HG03139 (cell line): ENCODE measurements around the gene INSIG1.

Source experiments
- ATAC-seq: cut with Tn5 transposase; IDR thresholded peaks from one replicate; pipeline ENCODE4 v1.9.1; 2021; ENCODE audit not compliant: unreplicated experiment

The INSIG1 gene

DNA sequence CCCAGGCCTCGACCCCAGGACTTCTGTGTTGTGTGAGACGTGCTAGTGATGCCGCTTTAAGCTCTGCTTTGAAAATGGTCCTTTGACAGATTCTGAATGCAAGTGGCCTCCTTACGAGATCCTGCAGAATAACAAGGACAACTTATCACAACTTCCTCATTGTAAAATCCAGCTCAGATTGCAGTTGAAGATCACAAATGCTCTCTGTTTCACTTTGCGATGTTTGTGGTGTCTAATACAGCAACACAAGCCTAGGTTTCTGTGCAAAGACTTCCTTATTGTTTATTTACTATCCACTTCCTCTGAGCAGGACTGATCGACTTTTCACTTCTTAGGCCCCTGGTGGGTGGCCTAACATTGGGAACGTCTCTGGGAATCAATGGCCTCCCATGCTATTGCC is 31.7 kb upstream of the INSIG1 start:
- no peak for ATAC-seq

DNA sequence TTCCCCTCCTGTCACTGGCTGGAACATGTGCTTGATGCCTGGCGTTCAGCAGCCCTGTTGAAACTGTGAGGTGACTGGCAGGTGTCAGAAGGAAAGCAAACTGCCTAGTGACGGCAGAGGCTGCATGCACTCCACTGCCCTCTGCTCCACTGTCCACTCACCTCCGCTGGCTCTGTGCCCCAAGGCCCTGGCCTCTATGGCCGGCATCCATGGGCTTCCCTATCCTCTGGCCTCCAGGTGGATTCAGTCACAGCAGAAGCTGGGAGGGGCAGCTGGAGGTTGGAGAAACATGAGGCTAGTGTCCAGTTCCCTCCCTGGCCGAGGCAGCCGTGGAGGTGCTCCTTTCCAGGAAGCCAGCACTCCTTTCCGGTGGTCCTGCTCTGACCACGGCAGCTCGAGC is 31.2 kb upstream of the INSIG1 start:
- ATAC-seq, result no peak

DNA sequence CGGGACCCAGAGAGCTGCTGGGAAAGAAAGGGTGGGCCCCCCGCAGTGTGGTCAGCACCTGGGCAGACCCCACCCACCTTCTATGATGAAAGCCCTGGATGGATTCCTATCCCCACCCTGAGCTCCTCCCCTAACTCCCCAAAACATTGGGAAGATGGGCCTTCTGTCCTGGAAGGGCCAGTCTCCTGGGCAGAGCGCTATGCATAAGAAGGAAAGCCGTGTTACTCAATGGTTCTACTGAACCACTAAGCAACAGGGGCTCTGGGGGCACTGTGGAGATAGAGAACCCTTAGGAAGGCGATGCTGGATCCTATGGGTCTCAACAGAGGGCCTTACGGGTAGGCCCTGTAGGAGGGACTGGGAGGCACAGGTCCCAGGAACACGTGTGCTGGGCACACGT is 30.7 kb upstream of the INSIG1 start:
- ATAC-seq, result no peak

DNA sequence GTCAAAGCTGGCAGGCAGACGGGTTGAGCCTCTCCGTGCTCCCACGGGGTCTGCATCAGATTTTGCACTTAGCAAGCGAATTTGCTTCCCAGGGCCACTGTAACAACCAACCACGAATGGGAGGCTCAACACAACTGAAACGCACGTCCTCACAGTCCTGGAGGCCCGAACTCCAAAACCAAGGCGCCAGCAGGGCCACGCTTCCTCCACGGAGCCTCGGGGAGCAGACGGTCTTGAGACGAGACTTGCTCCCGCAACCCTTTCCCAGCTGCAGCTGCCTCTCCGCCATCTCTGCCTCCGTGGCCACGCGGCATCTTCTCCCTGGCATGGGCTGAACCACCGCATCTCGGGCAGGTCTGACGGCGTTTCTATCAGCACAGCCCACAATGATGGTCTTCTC is 30.2 kb upstream of the INSIG1 start:
- ATAC-seq, result no peak

DNA sequence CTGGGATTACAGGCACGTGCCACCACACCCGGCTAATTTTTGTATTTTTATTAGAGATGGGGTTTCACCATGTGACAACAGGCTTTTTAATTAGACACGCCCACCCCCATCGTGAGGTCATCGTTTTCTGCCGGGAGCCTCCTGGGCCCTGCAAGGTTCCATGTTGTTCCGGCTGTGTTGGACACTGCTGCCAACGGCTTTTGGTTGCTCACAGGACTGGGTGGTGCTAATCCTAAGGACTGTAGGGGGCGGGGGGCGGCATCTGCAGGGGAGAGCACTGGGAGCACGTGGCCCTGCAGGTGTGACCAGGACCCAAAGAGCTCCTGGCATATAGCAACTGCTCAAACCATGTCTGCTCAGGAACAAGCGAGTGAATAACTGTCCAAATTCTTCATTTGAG is 29.5 kb upstream of the INSIG1 start:
- ATAC-seq, result no peak

DNA sequence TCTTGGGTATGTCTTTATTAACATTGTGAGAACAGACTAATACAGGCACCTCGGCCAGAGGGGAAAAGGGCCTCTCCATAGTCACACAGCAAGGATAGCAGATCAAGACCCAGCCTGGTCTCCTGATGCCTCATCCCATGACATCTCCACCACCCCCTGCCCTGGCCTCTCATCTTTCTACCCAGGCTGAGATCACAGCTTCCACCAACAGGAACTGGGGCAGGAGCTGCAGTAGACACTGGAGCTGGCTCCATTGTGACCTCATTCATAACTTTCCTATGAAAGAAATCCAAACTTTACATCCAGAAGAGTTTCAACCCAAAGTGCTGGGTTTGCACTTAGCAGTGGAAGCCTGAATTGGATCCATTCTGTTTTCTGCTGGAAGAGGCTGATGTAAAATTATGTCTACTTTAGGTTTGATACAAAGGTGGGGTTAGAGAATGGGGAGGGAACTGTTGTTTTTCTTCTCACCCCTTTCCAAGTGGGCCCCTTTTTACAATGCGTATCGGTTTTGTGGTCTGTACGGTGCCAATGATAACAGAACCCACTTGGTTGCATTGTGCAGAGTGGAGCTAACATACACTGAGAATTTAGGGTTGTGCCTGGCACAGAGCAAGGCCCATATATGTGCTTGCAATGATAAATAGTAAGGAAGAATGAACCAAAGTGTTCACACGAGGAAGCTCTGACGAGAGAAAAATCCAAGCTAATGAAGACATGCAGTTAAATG is 28.6 kb upstream of the INSIG1 start:
- ATAC-seq, result no peak

DNA sequence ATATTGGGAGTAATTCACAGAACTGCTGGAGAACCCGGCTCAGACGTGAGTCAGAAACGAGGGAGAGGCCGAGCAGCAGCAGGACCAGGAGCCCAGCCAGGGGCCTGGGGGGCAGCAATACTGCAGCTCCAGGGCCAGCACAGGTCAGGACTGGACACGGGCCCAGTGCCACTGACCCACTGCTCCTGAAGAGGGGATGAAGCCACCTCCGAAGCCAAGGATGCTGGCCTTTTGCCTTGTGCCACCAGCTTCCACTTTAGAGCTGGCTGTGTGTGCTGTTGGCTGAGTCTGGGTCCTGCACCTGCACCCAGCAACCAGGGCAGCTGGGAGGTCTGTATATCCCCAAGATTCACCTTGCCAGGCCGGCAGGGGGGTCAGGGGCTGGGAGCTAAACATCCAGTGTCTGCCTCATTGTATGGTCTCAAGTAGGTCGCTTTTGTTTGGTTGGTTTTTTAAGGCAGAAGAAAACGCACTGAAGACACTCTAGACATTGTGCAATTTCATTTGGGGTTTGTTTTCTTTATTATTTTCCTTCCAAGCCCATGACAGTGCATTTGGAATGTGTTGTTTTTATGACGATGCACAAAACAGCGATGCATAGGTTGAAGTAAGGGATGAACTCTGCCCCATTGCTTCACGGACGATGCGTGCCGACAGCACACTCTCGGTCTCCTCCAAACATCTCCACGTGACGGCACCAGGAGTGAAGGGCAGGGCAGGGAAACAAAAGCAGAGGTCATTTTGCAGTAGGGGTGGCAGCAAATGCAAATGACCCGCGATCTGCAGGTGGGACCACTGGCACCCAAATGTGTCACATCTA is 27.7 kb upstream of the INSIG1 start:
- ATAC-seq, result no peak

DNA sequence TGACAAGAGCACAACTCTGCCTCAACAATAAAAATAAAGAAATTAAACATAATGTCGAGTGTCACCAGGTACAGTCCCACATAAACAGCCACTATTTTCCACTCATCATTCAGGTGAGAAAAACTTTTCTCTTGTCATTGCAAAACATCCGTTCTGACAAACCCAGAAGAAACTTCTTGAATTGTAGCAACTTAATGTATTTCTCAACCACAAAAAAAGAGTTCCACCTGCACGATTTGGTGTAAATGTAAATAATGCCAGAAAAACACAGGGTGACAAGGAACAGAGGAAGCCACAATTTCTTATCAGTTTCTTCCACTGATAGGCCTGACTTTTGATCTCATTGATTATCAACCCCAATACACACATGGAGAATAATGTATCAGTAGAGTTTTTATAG is 26.8 kb upstream of the INSIG1 start:
- ATAC-seq, result no peak

DNA sequence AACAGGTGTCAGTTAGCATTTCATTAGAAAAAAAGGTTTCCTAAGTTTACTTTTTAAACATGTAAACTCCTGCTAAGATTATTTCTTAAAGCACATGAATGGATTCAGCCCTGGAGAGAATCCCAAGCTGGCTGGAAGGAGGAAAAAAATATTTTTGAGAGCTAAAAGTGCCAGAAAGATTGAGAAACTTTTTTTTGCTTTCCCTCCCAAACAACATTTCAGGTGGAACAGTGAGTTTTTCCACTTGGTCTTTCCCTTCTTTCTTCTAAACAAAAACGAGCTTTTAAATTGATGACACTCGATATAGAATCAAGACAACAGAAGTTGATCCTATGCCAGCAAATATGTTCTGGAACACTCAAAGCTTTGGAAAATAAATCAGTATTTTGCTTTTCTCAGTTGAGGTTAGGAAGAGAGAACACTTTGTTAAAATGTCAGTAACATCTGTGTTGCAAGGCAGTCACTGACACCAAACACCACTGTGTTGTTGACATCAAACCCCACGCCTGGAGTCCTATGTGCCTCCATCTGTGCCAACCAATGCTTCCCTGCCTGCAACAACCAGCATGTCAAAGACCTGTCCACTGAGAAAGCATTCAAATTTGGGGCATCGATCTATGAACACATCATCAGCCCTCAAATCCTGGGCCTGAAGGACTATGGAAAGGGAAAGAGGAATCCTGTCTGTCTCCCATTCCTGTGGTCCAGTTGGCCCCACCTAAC is 22.9 kb upstream of the INSIG1 start:
- ATAC-seq, result no peak

DNA sequence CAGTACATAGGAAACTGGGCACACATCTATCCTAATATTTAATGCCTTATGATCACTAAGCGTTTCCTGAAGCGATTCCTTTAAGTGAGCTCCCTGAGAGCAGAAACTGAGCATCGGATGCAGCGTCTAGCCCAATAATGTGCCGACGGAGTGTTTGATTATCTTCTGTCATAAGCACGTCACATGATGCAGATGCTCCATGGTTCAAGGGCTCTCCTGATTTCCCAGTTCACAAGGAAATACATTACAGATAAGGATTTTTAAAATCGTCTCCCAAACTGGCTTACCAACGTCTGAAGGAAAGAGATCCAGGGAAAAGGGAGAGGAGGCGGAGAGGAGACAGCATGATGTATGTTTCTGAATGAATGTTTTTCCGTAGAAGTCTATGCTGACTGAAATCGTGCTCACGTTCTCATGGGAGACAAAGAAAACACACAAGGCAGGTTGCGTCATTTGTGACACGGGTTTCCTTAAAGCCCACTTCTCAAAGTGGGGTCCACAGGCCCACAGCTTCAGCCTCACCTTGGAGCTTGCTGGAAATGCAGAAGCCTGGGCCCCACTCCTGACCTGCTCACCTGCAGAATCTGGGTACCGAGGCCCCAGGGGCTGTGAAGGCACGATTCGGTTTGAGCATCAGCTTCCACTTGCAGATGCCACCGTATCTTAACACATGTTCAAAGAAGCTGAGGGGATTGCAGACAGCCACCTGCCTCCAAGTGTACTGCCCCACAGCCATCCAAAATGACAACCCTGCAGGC is 21.5 kb upstream of the INSIG1 start:
- ATAC-seq, result no peak

DNA sequence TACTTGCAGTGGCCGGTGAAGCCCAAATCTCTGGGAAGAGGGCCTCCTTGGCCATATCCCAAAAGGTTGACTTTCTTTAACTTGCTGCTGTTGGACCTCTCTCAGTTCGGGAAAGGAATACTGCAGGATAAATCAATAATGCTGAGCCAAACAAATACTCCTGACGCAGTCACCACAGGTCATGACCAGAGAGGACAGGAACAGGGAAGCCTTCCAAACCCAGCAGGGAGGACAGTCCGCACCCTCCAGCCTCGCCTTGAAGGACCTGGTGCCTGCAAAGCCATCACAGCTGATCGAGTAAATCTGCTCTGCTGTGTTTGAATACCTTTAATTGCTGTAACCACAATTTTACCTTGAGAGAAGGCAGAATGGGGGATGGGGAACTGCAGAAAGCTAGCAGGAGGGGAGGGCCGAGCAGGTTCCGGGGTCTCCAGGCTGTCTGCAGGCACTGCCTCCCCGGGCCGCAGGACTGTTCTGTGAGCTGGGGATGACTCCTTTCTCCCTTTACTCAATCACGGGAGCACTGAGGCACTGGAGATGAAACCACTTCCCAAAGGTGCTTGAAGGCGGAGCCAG is 20.8 kb upstream of the INSIG1 start:
- ATAC-seq, result no peak

DNA sequence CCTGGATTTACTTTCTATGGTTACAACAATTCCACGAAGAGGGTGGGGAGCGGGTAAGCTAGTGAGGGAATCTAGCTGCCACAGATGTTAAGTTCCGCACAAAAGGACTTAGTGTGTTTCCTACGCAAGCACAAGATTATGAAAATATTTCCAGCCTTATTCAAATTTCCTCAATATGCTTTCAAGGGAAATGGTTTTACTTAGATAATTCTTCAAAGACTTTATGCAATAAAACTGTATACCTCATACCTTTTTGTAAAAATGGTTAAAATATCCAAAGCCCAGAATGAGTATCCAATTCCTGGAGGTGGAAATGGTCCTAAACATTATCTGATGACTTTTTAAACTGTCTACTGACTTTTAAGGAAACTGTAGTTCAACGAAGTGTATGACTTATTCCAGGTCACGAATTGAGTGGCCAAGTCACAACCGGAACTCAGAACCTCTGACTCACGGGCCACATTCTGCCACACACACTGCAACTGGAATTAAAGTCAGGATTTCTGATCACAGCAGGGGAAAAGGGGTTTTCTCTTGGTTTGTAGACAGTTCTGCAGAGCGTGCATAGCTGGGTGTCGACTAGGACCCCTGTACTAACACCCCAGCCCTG is 20.2 kb upstream of the INSIG1 start:
- no peak for ATAC-seq

DNA sequence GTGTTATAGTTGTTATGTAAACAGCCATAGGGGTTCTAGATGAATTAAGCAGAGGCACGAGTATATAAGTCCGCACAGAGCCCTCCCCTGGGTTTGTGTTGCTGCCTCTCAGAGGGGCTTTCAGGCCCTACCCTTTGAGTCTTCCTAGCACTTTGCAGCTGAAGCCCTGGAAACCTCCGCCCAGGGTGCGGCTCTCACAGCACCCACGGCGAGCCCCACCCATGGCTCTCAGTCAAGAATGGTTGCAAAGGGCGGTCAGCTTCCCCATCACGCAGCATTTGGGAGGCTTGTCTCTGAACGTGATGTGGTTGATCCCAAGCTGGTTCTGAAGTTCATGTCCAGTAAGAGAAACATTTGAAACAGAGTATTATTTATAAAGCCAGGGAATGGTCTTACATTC is 18.8 kb upstream of the INSIG1 start:
- no peak for ATAC-seq

DNA sequence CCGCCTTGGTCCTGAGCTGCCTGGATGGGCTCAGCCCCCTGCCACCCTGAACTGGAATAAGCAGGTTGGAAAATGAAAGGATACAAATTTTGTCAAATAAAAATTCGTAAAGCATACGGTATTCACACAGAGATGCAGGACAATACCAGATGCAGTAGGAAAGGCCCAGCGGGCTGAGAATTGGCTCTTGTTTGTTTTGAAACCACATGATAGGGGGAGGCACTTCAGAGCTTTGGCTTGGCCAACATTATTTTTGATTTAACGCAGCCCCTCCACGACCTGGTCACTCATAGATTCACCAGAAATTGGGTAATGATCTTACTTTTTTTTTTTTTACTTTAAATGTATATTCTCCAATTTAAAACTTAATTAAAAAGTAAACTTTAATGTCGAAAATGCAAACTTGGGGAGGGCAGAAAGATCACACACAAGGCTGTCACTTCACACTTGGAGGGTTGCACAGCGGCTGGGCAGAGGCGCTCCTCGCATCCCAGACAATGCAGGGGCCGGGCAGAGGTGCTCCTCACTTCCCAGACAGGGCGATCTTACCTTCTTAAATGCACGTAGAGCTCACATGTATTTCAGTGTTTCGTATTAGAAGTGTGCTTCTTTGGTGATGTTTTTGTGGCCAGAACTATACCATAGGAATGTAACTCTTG is 17.8 kb upstream of the INSIG1 start:
- ATAC-seq, result no peak

DNA sequence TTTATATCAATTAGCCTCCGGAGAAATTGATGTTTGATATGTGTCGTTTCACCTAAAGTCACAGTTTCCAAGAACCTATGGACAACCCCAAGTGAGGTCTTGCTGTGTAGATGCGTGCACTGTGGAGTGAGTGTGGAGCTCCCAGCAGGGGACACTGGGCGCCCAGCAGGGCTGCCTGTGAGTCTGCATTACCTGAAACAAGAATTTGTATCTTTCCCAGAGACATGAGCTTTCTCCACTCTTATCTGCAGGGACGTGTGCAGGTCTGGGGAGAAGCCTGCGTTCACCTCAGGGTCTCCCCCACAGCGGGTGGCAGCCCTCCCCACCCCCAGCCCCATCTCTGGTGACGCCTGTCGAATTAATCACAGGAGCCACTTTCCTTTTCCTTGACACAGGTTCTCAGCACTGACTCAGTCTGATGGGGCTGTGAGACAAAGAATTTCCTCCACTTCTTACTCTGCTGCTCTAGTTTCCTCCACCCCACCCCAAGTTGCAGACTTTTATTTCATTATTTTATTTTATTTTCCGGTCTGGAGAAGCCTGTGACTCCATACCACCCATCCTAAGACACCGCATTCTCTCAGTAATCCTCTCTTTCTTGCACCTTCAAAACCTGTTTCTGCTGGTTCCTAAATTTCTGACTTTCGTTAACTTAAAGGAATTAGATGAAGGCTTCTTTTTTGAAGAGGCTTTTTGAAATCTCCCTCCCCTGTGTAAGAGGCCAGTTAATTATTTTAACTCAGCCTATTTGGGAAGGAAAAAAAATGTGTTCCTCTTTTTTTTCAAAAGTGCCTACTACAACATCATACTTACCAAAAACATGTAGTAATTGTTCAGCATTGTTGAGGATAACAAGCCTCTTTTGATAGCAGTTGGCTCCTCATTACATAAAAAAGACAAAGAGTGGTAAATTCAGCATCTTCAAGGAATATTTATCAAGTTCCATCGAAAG is 17.0 kb upstream of the INSIG1 start:
- ATAC-seq, result no peak

DNA sequence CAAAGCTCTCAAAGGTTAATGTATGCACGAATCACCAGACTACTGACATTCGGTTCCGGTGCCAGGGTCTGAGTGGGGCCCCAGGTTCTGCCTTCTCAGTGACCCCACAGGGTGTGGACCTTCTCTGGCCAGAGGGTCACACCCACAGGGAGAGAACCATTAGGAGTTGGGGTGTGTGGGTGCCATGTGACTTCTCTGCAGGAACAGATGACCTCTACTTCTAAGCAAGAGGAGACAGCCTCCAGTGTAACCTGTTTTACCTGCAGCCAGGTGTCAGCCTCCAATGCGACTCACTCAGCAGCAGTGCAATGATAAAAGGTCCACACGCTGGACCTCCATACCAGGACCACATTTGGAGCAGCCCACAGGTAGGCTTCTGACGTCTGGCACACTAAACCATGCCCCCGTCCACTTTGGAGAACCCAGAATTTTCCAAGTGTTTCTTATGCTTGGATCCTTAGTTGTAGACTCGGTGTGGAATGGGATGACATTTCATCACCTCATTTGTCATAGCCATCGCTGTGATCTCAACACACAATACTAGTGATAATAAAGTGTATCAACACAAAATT is 16.2 kb upstream of the INSIG1 start:
- no peak for ATAC-seq

DNA sequence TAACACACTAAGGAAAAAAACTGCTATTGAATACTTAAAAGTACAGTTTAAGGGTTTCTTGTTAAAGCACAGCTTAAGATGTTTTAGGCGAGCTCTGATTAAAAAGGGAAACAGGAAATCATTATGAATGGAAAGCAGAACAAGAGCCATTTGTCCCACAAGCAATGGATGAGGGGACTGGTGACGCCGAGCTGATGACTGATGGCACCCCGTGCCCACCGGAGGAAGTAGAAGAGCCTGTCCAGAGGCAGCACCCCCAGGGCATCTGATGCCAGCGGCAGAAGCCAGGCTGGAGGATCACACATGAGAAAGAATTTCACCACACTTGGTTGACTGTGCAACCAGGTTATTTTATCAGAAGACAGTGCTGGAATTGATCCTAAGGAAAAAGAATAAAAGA is 15.0 kb upstream of the INSIG1 start:
- no peak for ATAC-seq

DNA sequence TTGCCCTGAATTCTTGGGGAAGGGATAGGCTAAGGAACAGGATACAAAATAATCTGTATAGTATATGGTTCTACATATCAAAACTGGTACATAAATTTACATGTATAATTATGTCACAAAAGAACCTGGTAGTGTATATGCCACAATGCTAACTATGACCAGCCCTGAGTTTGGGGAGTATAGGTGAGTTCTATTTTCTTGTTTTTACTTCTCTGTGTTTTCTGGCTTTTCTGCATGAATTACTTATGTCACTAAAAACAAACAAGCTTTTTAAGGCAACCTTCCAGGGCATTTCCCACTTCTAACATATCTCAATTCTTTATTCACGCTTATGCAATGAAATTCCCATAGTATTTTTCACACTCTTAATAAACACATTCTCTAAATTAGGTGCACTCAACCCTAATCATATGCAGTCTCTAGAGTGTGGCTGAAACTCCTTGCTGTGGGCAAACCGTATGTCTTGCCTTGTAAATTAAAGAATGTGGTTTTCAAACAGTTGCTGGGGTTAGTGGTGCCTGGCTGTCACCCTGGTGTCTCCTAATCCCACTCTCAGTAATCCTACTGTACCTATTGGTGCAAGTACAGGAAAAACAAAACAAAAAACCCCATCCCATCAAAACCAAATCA is 14.0 kb upstream of the INSIG1 start:
- ATAC-seq, result peak; percentile 86
